HG02970 (cell line): ENCODE results near the gene GNG12.

ENCODE experiments used
- ATAC-seq: cut with Tn5 transposase; IDR thresholded peaks from one replicate; pipeline ENCODE4 v1.9.1; 2021; ENCODE audit warnings: mild to moderate bottlenecking, moderate library complexity, moderate number of reproducible peaks; ENCODE audit not compliant: unreplicated experiment, low FRiP score

Gene GNG12

DNA sequence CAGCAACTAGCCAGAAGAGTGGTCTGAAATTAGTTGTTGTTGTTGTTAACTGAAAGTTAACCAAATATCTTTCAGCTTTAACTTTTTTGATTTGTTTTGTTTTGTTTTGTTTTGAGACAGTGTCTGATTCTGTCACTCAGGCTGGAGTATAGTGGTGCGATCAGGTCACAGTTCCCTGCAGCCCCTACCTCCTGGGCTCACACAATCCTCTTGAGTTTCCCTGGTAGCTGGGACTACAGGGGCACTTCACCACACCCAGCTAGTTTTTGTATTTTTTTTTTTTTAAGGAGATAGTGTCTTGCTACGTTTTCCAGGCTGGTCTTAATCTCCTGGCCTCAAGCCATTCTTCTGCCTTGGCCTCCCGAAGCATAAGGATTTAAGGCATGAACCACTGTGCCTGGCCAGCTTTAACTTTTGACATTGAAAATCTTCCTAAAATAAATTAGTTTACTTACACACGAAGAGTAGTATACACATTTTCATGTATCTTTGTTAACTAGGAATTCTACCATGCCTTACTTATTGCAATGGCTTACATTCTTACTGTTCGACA lies 45.0 kb downstream of the GNG12 start:
- ATAC-seq = no peak

DNA sequence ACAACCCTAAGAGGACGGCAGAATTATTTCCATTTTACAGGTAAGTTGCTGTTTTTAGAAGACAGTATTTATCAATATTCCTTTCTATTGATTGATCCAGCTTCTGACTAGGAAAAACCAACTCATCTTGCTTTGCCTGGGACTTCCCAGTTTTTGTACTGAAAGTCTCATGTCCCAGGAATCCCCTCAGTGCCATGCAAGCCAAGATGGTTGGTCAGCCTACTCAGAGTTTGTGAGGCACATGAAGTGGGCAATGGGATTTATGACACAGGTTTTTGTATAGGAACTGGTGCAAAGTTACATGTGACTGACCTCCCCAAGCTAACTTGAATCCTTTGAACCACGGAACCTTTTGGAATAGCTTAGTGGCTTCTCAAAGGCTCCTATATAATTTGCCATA lies 45.5 kb downstream of the GNG12 start:
- no peak for ATAC-seq

DNA sequence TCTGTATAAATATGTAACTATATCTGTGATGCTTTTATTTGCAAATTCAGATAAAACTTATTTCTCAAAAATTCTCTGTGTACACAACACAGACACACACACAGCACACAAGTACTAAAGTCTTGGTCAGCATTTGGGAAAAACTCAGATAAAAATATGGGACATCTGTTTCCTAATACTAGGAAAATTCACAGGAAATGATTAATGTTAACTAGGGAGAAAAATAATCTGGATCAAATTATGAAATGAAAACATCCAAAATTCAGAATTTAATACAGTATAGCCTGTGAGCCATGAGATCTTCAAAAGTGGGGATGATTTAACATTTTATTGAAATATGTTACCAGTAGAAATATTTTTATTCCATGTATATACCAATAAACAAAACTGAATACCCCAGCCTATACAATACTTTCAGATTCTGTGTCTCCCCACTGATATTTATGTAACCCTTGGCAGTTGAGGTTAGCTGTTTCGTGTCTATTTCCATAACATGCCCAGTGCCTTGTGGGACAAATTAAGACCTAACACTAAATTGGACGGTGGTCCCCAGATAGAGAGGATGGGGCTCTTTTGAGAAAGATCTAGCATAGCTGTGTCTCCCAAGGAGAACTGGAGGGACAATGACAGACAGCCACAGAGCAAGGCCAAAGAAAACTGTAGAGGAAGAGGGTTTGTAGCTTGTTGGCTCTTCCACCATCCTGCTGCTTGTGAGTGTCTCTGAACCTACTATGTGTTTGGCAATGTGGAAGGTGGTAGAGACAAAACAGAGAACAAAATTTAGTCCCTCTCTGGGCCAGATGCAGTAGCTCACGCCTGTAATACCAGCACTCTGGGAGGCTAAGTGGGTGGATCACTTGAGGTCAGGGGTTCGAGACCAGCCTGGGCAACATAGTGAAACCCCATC lies 47.2 kb downstream of the GNG12 start:
- ATAC-seq = no peak

DNA sequence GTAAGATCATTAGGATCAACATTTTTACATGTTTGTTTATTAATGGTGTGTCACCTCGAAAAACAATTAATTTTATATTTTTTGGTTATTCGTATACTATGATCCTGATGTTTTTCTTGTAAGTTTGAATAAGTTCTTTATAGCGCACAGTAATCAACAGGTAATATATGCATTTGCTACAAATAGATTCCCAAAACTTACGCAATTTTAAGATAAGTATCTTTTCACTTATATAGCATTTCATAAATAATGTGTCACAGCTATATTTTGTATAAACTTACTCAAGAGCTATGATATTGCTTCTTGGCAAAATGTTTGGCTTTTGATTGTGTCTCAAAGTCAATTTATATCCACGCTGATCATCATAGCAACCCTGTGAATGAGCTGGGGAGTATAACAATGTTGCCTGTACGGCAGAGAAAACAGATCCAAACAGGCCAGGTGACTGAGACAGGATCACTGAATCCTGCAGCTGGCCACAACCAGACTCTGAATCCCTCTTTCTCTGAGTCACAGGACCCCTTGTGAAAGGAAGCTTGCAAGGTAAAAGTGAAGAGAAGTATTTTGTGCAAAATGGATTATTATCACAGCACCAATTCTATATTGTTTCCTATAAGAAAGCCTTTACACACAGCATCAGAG lies 48.6 kb downstream of the GNG12 start:
- no peak for ATAC-seq

DNA sequence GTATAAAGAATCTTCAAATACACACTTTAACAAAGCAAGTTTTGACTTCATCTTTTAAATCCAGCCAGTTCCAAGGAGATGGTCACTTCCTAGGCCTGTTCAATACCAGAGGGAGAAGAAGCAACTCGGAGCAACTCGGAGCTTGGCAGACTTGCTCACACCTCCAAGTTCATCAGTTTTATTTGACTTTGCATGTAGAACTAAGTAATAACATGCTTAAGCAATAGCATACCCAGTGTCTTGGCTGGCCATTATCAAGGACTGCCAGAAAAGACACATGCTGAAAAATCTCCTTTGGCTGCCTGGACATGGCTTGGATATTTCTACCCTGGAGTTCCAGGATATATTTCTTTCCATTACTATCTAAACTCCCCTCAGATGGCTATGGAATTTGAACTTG lies 52.6 kb downstream of the GNG12 start:
- no peak for ATAC-seq

DNA sequence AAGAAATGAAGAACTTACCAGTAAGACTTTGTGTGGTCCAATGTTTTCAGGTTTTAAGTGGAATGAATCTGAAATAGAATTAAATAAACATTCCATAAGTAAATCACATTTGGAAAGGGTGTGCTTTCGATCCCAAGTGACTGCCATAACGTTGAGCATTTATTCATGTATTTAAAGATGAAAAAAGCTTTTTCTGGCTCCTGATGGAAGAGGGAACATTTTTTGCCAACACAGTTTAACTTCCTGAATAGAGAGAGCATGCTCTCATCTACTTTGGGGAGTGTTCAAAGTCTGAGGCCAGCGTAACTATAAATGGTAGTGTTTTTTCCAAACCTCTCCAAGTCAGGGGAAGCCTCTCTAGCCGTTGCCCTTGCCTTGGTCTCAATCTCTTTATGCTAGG lies 55.8 kb downstream of the GNG12 start:
- no peak for ATAC-seq

DNA sequence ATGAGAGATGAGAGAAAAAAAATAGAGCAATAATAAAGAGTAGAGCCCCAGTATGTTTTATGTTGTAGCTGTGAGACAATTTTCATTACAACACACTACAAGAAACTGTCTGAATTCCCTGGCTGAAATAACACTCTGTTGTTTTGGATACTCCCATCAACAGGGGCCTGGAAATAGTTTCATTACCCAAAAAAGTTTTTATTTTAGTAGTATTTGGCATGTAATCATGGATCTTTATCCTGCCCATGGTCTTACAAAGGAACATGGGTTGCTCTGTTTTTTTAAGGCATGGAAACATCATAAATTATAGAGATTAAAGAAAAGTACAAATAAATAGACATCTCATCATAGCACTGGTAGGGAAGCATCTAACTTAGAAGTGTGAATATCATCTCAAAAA lies 56.3 kb downstream of the GNG12 start:
- no peak for ATAC-seq

DNA sequence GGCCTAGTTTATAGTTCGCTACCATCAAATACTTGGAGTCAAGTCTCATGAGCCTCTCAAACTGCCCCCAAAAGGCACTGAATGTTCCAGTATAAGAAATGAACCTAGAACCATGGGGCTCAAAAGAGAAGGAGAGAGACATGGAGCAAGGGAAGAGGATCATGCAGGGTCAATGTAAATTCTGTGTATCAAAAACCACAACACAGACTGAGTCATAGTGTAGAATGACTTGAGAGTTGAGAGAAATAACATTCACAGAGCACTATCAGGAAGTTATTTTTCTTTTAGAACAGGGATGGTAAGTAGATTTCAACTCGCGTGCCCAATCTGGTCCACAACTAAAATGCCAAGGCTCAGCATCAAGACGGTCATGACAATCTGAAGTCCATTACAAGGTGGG lies 59.8 kb downstream of the GNG12 start:
- ATAC-seq = no peak

DNA sequence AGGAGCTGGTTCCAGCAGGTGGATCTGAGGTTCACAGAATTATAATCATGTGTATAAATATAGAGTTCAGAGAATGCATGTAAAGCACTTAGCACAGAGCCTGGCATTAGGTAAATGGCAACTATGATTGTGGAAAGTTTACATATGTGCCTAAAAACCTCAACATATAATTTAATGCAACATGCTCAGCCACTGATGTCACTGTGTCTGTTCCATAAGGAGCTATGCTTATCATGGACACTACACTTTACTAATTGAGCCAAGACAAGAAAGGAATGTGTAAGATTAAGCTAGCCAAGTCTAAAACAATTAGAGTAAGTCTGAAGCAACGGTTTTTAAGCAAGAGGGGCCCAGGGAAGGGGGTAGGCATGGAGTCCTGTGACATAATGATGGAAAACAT lies 61.5 kb downstream of the GNG12 start:
- no peak for ATAC-seq

DNA sequence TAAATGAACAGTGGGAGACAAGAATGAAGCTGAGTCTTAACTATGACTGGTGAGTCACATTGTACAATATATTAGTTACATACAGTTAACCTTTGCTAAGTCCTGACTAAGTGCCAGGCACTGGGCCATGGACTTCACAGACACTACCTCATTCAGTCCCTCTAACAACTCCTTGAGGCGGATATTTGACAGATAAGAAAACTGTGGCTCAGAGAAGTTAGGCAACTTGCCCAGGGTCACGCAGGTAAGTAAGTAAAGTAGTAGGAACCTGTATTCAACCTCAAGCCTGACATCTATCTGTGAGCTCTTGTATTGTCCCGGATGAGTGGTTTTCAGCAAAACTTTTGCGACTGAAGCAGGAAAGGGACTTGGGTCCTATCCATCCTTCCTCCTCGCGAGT lies 62.1 kb downstream of the GNG12 start:
- no peak for ATAC-seq

DNA sequence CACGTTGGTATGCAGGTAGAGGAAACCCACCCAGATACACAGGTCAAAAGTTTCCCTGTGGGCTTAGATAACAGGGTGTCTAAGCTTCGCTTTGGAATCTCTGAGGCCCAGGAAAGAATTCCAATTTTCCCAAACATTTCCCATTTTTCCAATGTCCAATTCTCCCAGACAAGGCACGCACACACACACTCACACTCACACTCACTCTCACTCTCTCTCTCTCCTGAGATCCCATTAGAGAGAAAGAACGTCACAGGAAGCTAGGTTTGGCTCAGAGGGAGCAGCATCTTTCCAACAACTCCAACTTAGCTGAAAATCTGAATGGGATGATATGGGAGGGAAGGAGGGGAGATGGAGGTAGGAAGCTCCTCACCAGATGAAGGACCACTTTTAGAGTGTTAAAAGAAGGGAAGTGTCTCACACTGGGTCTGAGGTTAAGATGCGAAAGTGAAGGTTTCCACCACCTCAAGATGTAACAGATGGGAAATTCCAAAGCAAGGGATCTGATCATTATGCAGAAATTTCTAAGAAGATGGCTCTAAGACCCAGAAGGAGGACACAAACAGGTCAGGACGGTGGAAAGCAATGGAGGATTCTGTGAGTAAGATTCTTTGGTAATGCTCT lies 63.5 kb downstream of the GNG12 start:
- ATAC-seq = no peak

DNA sequence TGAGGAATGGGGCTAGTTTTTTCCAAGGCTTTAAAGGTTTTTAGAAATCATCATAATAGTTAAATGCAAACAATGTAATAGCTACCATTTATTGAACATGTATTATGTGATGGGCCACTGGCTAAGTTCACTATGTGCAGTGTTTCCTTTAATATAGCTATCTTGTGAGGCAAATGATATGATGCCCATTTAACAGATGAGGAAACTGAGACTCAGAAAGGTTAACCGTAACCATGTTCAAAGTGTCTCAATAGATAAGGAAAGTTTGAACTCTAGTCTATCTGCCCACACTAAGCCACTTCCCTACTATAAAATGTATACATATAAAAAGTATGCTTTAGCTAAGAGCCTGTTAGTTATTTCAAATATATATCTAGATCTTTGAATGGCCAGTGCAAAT lies 64.8 kb downstream of the GNG12 start:
- no peak for ATAC-seq

DNA sequence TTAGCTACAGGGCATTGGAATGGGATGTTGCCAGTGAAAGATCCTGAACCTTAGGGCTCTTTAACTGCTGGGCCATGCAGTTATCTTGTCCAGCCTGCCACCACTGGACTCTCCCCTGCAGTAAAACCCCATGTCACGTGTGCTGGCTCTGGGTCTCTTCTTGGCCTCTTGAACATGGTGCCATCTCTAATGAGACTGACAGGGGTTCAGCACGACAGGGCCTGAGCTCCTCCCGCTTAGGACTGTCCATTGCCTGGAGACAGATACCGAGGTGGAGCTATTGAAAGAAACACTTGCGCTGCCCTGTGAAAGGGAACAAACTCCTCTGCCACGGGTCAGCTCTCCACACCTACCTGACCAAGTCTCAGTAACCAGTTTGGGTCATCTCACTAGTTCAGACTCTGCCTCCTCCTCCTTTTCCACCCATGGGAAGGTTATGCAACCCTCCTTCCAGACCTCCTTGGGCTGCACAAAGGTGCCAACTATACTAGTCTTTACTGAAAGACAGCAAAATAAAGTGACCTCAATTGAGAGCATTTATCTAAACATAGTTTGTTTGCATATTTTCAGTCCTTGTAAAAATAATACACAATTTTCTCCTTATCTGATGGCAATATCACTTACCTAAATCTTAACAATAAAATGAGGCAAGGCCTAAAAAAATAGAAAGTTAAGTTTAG lies 66.0 kb downstream of the GNG12 start:
- ATAC-seq = no peak

DNA sequence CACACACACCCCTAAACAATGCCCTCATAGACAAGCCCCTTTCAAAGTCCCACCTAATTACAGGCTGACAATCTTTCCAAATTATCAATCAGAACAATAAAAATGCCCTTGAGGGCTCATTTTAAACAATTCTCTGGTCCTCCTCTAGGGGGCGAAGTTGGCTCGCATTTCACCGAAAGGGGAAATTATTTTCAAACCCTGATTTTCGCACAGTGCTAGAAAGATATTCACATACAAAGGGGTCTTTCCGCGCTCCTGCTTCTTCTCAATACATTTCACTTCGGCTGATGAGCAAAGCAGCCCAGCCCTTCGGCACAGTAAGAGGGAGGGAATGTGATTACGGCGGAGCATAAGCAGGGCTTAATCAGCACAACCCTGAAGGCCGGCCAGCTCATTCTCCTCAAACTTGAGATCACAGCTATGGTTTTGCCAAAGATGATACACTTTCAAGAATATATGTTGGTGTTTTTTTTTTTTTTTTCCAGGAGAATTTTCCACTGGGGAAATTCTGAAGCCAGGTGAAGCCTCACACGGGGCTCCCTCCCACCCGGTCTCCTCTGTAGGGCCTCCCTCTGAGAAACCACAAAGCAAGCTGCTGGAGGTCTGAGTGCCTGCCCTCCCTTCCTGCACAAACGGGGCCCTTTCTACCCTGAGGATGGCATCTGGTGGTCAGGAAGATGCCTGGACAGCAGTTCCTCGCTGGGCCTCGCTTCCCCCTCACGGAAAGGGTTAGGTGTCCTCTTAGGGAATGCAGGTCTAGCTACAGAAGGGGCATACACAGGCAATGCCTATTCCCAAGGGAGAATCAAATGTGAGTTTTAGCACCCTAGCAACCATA lies 66.9 kb downstream of the GNG12 start:
- ATAC-seq = no peak

DNA sequence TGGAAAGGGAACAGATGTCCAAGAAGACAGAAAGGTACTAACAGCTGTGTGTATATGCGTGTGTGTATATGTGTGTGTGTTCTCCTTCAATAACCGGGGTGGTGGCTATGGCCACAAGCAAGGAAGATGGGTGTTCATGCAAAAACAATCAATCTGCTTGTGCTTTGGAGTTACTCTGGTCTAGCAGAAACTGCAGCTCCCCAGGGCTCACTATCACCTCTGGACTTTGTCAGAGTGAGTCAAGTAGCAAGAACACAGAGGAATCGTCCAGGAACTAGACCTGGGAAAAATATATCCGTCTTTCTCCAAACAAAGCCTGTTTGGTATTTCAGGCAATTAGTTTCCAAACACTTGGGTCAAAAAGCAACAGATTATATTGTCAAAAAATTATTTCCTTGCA lies 68.6 kb downstream of the GNG12 start:
- ATAC-seq = no peak

DNA sequence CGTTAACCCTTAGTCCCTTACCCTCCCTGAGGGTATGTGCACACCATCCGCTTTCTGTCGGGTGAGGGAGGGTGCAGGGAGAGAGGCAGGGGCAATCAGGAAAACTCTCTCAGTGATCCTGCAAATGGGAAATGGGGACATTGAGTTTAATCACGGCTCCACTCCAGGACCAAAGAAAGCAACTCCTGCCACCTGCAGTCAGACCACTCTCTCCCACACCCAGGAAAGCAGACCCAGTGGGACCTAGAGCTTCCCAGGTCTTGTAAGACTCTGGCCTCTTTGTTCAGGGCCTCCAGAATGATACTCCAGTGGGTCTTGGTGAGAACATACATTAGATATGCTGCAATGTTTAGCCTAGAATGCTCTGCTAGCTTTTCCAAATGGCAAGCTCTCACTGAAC lies 71.5 kb downstream of the GNG12 start:
- ATAC-seq = no peak

DNA sequence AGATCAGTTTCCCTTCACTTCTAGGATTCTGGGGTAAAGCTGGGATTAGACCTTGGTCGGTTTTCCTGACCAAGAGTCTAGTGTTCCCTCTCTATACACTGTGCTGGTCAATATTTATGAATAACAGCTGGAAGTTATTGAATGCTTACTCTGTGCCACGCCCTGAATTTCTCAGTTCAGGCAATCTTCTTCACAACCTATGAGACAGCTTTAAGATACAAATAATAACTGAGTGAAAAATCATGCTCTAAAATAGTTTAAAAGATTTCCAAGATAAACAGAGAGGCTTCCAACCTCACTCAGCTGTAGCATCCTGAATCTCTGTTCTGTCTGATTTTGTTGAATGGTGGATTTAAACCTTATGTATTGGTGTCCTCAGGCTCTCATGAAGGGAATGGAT lies 72.2 kb downstream of the GNG12 start:
- ATAC-seq = no peak

DNA sequence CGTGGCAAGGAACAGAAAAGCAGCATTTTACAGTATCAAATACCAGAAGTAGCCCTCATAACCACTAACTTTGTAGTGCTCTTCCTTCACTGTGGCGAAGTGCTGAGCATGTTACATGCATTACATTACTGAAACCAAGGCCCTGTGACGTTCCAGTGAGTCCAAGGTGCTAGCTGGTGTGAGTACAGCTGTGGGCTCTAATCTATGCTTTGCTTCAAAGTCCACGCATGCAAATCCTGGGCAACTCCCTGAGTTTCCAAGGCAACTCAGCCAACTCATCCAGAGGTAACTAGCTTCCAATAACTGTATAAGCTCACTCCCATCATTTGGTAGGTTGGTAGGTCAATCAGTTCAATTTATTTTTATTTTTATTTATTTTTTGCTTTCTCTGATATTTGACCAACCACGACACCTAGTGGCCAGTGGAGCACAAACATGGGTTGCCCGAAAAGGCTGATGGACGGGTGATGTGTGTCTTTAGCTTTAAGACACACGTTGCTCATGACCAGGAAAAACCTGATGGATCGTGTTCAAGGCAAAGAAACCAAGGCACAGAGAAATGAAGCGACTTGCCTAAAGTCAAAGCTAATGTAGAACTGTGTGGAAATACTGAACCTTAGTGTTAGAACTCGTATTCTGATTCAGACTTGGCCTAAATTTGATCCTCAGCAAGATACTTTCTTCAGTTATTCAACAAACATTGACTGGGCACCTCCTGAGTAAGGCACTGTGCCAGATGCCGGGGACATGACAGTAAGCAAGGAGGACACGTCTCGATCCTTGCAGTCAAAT lies 73.0 kb downstream of the GNG12 start:
- peak; percentile 99 for ATAC-seq

DNA sequence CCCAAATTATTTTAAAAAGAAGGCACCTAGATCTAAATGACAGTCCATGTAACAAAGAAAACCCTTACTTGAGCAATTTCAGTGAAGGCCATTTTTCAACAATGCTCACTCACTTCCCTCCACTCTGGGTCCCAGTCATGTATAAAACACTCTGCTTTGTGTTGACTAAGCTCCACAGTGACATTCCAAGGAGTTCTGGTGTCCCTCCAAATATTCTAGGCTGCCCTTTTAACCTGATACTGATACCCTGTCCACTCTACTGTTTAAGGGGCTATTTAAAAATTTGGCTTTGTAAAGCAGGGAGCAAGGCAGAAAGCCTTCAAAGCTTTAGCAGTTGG lies 73.6 kb downstream of the GNG12 start:
- peak; percentile 18 for ATAC-seq
